ENCODE data around the gene GLT8D1.

GLT8D1 gene

DNA sequence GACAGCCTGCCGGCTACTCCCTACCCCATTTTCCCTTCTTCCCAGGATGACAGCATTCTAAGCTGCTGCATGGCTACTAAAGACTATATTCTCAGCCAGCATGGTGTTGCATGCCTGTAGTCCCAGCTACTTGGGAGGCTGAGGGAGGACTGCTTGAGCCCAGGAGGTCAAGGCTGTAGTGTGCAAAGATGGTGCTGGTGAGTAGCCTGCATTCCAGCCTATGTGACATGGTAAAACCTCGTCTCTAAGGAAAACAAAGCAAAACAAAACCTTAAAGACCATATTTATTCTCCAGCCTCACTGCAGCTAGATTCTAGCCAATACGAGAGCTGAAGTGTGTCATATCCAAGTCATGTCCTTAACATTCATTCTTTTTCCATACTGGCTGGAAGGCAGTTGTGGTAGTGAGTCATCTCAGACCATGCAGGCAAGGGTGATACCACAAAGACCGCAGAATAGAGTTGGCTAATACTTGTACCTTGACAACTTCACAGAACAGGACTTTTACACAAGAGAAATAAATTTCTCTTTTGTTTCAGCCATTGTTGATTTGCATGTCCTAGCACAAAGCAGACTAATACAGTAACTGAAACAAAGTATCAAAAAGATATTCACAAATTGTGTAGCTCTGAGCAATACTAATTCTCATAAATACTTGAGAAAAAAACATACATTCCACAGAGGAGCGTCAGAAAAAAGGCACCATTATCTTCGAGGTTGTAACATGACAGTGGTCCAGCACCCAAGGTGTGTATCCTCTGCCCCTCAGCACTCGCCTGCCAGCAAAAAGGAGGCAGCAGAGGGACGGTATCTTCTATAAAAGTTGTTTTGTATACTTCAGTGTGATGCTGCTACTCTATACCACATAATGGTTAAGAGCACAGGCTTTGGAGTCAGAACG lies 34.7 kb downstream of the GLT8D1 start:
- Histone ChIP-seq H3K9me3 (no peaks in the 10 kb centered on the region), H3K4me3 (no peak overlapping the region), H3K4me2 (no peak overlapping the region), H3K9ac (no peak overlapping the region), H3K27ac (no peak overlapping the region), H3K4me1 (no peaks in the 10 kb centered on the region; the same call in 1 of the 2 replicates), H3K36me3 (peaks cover 94% of the 10 kb centered on the region), H3K27me3 (no peaks in the 10 kb centered on the region), H4K20me1 (peaks cover 58% of the 10 kb centered on the region)
- no peak for TF ChIP-seq Cebpa-rat (IDR thresholded peaks at IDR 0.05)

DNA sequence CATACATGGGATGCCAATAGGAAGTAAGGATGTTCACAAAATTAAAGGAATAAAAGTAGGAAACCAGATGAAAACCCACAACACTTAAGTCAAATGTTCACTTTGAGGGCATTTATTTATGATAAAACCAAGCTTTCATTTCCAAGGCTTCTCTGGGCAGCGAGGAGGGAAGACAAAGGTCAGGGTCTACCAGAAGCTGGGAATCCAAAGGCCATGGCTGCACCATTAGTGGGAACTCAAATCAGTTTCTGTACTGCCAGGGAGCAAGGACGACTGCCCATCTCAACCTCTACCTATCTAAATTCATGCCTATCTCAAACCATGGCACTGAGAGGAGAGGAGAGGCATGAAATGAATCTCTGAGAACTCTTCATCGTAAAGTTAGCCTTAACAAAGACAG lies 42.5 kb downstream of the GLT8D1 start:
- H3K27ac ChIP-seq = no peak overlapping the region
- no peaks in the 10 kb centered on the region for H3K27me3 ChIP-seq
- no peak overlapping the region for H3K9ac ChIP-seq
- H3K4me3 ChIP-seq = no peak overlapping the region
- H3K4me1 ChIP-seq = no peaks in the 10 kb centered on the region
- peaks cover 24% of the 10 kb centered on the region for H4K20me1 ChIP-seq
- no peak overlapping the region for H3K4me2 ChIP-seq
- H3K36me3 ChIP-seq = peaks cover 98% of the 10 kb centered on the region
- TF ChIP-seq Cebpa-rat (IDR thresholded peaks at IDR 0.05) = no peak
- no peaks in the 10 kb centered on the region for H3K9me3 ChIP-seq

DNA sequence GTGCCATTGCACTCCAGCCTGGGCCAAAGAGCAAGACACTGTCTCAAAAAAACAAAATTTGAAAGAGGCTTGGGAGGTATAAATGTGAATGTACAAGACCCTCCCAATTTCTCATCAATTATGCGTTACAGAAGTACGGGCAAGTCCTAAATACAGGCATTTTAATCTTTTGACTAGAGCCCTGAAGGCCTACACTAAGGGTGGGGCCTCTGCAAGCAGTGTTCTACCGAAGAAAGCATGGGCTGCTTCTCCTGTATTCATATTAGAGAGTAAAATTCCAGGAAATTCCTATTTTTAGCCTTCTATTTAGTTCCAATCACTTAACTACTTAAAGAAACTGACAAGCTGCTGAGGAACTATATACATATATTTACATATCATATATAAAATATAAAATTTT lies 45.5 kb downstream of the GLT8D1 start:
- H3K36me3 ChIP-seq = peaks cover 99% of the 10 kb centered on the region
- no peak overlapping the region for H3K27ac ChIP-seq
- H3K4me3 ChIP-seq = no peak overlapping the region
- TF ChIP-seq Cebpa-rat (IDR thresholded peaks at IDR 0.05) = no peak
- no peaks in the 10 kb centered on the region for H3K9me3 ChIP-seq
- no peak overlapping the region for H3K9ac ChIP-seq
- no peaks in the 10 kb centered on the region for H3K4me1 ChIP-seq
- H3K27me3 ChIP-seq = no peaks in the 10 kb centered on the region
- peaks cover 17% of the 10 kb centered on the region for H4K20me1 ChIP-seq
- H3K4me2 ChIP-seq = no peak overlapping the region

DNA sequence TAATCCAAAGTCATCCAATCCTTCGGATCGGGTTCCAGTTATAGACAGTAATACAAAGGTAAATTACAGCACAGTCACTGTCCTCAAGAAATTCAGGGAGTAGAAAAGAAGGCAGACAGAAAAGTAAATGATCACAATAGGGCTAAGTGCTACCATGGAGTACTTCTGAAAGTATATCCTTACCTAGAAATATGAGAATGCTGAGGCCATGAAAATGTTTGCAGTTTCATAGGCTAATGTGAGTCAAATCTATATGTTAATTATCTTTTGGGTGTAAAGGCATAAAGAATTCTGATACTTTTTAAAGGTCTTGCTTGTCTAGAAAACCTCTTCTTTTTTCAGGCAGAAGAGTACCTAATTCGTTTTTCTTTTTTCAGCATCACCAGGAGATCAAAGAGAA lies 49.7 kb downstream of the GLT8D1 start:
- no peak for TF ChIP-seq Cebpa-rat (IDR thresholded peaks at IDR 0.05)
- Histone ChIP-seq H3K36me3 (peaks cover 99% of the 10 kb centered on the region), H3K9me3 (no peaks in the 10 kb centered on the region), H3K4me2 (no peak overlapping the region), H3K9ac (no peak overlapping the region), H4K20me1 (peaks cover 12% of the 10 kb centered on the region; the same call in 1 of the 2 replicates), H3K27me3 (no peaks in the 10 kb centered on the region), H3K4me1 (no peaks in the 10 kb centered on the region), H3K27ac (no peak overlapping the region), H3K4me3 (no peak overlapping the region)

- Histone ChIP-seq H4K20me1 (0 out of 2 replicates have a peak, but pooled peaks cover 5% of the 10 kb centered on the region), H3K9ac (no peak overlapping the region), H3K27ac (no peak overlapping the region), H3K9me3 (no peaks in the 10 kb centered on the region), H3K4me2 (no peak overlapping the region), H3K27me3 (no peaks in the 10 kb centered on the region), H3K4me3 (no peak overlapping the region), H3K36me3 (peaks cover 97% of the 10 kb centered on the region), H3K4me1 (no peaks in the 10 kb centered on the region)
- no peak; the same call in 1 of the 2 replicates for TF ChIP-seq Cebpa-rat (IDR thresholded peaks at IDR 0.05)
These were observed 54.0 kb downstream of the GLT8D1 start for GRCh38 chr3:52651592-52651991.

GRCh38 chr3:52650439-52650838 lies 55.2 kb downstream of the GLT8D1 start:
- H3K4me2 ChIP-seq = no peak overlapping the region

DNA sequence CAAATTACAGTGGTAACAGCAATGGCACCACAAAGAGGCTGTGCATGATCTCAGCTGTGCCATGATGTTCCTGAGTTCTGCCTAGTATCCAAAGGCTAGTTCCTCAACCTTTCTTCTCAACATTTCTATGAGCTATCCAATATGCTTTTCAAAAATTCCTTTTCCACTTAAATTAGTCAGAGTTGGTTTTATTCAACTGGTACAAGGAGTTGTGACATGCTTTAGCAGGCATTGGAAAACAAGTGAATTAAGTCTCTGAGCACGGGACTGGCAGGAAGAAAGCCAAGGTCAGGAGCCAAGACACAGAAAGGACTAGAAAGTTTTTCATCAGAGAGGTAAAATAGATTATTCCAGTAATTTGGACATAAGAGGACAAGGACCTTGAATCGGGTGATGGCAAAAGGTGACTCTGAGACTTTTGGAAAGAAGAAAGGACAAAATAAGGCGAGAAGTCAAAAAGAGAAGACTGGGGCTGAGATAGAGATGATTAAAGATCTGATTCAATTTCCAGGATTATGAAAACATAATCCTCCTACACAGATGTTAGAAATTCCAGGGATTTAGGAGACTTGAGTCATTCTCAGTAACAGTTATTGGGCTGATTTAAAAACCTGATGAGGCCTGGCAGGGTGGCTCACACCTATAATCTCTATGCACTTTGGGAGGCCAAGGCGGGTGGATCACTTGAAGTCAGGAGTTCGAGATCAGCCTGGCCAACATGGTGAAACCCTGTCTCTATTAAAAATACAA lies 56.0 kb downstream of the GLT8D1 start:
- Histone ChIP-seq H3K4me1 (no peaks in the 10 kb centered on the region), H4K20me1 (0 out of 2 replicates have a peak, but pooled peaks cover 5% of the 10 kb centered on the region), H3K4me2 (no peak overlapping the region), H3K9me3 (no peaks in the 10 kb centered on the region), H3K27ac (no peak overlapping the region), H3K36me3 (peaks cover 90% of the 10 kb centered on the region), H3K4me3 (no peak overlapping the region), H3K27me3 (no peaks in the 10 kb centered on the region), H3K9ac (no peak overlapping the region)
- TF ChIP-seq Cebpa-rat (IDR thresholded peaks at IDR 0.05) = no peak

More at GRCh38 chr3:52650439-52650838, 55.2 kb downstream of the GLT8D1 start:
- H3K9ac ChIP-seq = no peak overlapping the region
- peaks cover 90% of the 10 kb centered on the region for H3K36me3 ChIP-seq
- no peaks in the 10 kb centered on the region for H3K27me3 ChIP-seq
- no peaks in the 10 kb centered on the region for H3K4me1 ChIP-seq
- 0 out of 2 replicates have a peak, but pooled peaks cover 5% of the 10 kb centered on the region for H4K20me1 ChIP-seq
- no peak overlapping the region for H3K4me3 ChIP-seq
- H3K9me3 ChIP-seq = no peaks in the 10 kb centered on the region
- no peak for TF ChIP-seq Cebpa-rat (IDR thresholded peaks at IDR 0.05)
- no peak overlapping the region for H3K27ac ChIP-seq

DNA sequence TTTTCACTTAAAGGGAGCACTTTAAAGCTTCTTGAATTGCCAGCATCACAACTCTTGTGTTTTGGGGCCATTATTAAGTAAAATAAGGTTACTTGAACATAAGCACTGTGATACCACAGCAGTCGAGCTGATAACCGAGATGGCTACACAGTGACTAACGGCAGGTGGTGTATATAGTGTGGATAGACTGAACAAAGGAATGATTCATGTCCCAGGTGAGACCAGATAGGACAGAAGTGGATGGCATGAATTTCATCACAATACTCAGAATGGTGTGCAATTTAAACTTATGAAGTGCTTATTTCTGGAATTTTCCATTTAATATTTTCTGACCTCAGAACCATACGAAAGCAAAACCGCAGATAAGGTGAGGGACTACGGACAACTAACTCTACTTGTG lies 60.0 kb downstream of the GLT8D1 start:
- Histone ChIP-seq H3K9me3 (no peaks in the 10 kb centered on the region), H3K36me3 (peaks cover 89% of the 10 kb centered on the region), H3K9ac (no peak overlapping the region), H4K20me1 (0 out of 2 replicates have a peak, but pooled peaks cover 5% of the 10 kb centered on the region), H3K27ac (no peak overlapping the region), H3K4me3 (no peak overlapping the region), H3K27me3 (no peaks in the 10 kb centered on the region), H3K4me2 (no peak overlapping the region), H3K4me1 (no peaks in the 10 kb centered on the region)
- TF ChIP-seq Cebpa-rat (IDR thresholded peaks at IDR 0.05) = no peak
